Thyroid gland (tissue), 4 donors: Measurements from ENCODE around the gene SCN4B.

Experiments used
- POLR2A ChIP-seq, 2 donors: fragments of 450-650 bp; IDR thresholded peaks; one replicate each; pipeline ENCODE4 v1.6.1; 2017; ENCODE audit warnings: antibody characterized with exemption in 2 of 2, mild to moderate bottlenecking in 2 of 2, moderate library complexity in 1 of 2
- TF ChIP-seq, protein P1 (sequence below), 6 experiments: fragments of 200-600 bp in 3 of 6; fragments of 450-650 bp in 3 of 6; sonication (generic) in 3 of 6; IDR thresholded peaks; one replicate each; pipeline ENCODE4 v1.5.1; 2016 to 2019; ENCODE audit warnings: antibody characterized with exemption in 6 of 6, mild to moderate bottlenecking in 2 of 6, inconsistent platforms in 1 of 6, moderate library complexity in 1 of 6

GRCh38 chr11:118172356-118172755, 19.7 kb upstream of the SCN4B start:
- TF ChIP-seq, protein P1, sequence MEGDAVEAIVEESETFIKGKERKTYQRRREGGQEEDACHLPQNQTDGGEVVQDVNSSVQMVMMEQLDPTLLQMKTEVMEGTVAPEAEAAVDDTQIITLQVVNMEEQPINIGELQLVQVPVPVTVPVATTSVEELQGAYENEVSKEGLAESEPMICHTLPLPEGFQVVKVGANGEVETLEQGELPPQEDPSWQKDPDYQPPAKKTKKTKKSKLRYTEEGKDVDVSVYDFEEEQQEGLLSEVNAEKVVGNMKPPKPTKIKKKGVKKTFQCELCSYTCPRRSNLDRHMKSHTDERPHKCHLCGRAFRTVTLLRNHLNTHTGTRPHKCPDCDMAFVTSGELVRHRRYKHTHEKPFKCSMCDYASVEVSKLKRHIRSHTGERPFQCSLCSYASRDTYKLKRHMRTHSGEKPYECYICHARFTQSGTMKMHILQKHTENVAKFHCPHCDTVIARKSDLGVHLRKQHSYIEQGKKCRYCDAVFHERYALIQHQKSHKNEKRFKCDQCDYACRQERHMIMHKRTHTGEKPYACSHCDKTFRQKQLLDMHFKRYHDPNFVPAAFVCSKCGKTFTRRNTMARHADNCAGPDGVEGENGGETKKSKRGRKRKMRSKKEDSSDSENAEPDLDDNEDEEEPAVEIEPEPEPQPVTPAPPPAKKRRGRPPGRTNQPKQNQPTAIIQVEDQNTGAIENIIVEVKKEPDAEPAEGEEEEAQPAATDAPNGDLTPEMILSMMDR (IDR thresholded peaks at IDR 0.05): no peak
- TF ChIP-seq POLR2A (IDR thresholded peaks at IDR 0.05): no peak
